PC-9 (cell line): Measurements from ENCODE around the gene PDF. TPM values are rescaled to one million over a fixed set of nuclear protein-coding genes. Genes with fewer than 3 reads are reported as not detected.
"Not testable (repeated sequence)": the region's sequence is repeated elsewhere in the genome, so short reads cannot be mapped to it uniquely, and the experiment has no call there.

Experiments
- BruUV-seq: library from RNA; stranded (reverse); fragments of 400-500 nt; replicated peaks from 2 replicates; lab custom pipeline; 2021; lab: Mats Ljungman, UMichigan
- CTCF ChIA-PET: fragments of 300-600 bp; sonication (Branson Sonifier 250); formaldehyde crosslinking; loops from one replicate; lab custom pipeline; 2022; ENCODE audit warnings: antibody characterized with exemption; lab: Charles Lee
- POLR2A ChIA-PET: fragments of 300-600 bp; sonication (Branson Sonifier 250); formaldehyde crosslinking; loops from one replicate; lab custom pipeline; 2022; ENCODE audit warnings: antibody characterized with exemption; ENCODE audit not compliant: unreplicated experiment; lab: Charles Lee
- DNase-seq, 2 experiments: peaks; one replicate each; pipeline versions ENCODE4 v3.0.0 to v3.0.0-alpha.2; 2015 to 2022; ENCODE audit warnings: mixed read lengths in 1 of 2
- H2AFZ ChIP-seq: fragments of 200-600 bp; sonication (generic); 2 replicates; pipeline ENCODE4 v1.8.1; 2017; ENCODE audit warnings: antibody characterized with exemption
- H3F3A ChIP-seq: fragments of 200-600 bp; sonication (generic); 2 replicates; pipeline ENCODE4 v1.8.1; 2017; ENCODE audit warnings: antibody characterized with exemption, mild to moderate bottlenecking, low read depth; ENCODE audit not compliant: insufficient read depth
- H3K27ac ChIP-seq: fragments of 200-600 bp; sonication (generic); 2 replicates; pipeline ENCODE4 v1.6.1; 2016; ENCODE audit warnings: mixed run types
- H3K27me3 ChIP-seq: fragments of 200-600 bp; sonication (generic); 2 replicates; pipeline ENCODE4 v1.6.1; 2016; ENCODE audit warnings: low read depth, mixed run types; ENCODE audit not compliant: insufficient read depth
- H3K36me3 ChIP-seq: fragments of 200-600 bp; sonication (generic); 2 replicates; pipeline ENCODE4 v1.6.1; 2016; ENCODE audit warnings: low read depth, mixed run types
- H3K4me1 ChIP-seq: fragments of 200-600 bp; sonication (generic); replicated peaks from 2 replicates; pipeline ENCODE4 v1.6.1; 2016; ENCODE audit warnings: mixed run types; ENCODE audit not compliant: insufficient read depth
- H3K4me2 ChIP-seq: fragments of 200-600 bp; sonication (generic); 2 replicates; pipeline ENCODE4 v1.6.1; 2017; ENCODE audit warnings: mixed run types
- H3K4me3 ChIP-seq: fragments of 200-600 bp; sonication (generic); 2 replicates; pipeline ENCODE4 v1.6.1; 2016; ENCODE audit warnings: mixed run types
- H3K79me2 ChIP-seq: fragments of 200-600 bp; sonication (generic); 2 replicates; pipeline ENCODE4 v1.6.1; 2017; ENCODE audit warnings: low read depth, mixed run types
- H3K9me2 ChIP-seq: fragments of 200-600 bp; sonication (generic); 2 replicates; pipeline ENCODE4 v1.8.1; 2017; ENCODE audit warnings: mild to moderate bottlenecking; ENCODE audit not compliant: insufficient read depth
- H3K9me3 ChIP-seq: fragments of 200-600 bp; sonication (generic); 2 replicates; pipeline ENCODE4 v1.8.1; 2016; ENCODE audit warnings: low read depth; ENCODE audit not compliant: insufficient read depth
- H4K20me1 ChIP-seq: fragments of 200-600 bp; sonication (generic); 2 replicates; pipeline ENCODE4 v1.8.1; 2017; ENCODE audit not compliant: insufficient read depth
- EZH2 ChIP-seq: fragments of 200-600 bp; sonication (generic); IDR thresholded peaks from 2 replicates; pipeline ENCODE4 v1.8.0; 2017; ENCODE audit warnings: antibody characterized with exemption, low read depth
- intact Hi-C: fragments of 100-400 bp; cut with micrococcal nuclease; formaldehyde crosslinking; loops from one replicate; pipeline ENCODE4 v1.10.0; 2022; ENCODE audit not compliant: unreplicated experiment
- total RNA-seq: library from RNA; stranded (reverse); gene quantifications from 2 replicates; pipeline ENCODE4 v1.2.3, GENCODE V29; 2021
- TF ChIP-seq, protein P1 (sequence below): fragments of 200-600 bp; sonication (generic); conservative IDR thresholded peaks from 2 replicates; pipeline ENCODE4 v1.6.1; 2017; ENCODE audit warnings: mixed run types, antibody characterized with exemption, mild to moderate bottlenecking, moderate library complexity

Gene PDF
- total RNA-seq, 1 experiment from 2014 or later, result 16.7 TPM

DNA sequence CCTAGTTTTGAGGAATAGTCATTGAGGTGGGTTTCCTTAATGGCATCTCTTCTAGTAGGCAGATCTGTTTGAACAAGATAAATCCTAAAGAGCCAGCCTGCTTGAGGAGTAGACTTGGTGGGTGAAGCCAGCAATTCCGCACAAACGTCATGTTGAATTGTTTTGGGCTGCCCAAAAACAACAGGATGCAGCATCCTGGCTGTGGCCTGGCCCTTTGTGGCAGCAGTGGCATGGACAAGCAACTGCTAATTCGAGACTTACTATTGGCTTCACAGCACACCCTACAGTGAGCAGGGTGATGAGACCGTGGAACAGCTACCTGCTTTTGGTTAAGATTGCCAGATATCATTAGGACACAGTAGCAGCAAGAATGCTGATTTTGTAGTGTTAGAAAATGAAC, 28.5 kb downstream of the PDF start:
- Histone ChIP-seq H3K27ac (no peak overlapping the region), H3F3A (peaks cover 6% of the 10 kb centered on the region; the same call in 1 of the 2 replicates), H3K9me3 (no peaks in the 10 kb centered on the region), H3K4me1 (no peaks in the 10 kb centered on the region), H3K9me2 (no peaks in the 10 kb centered on the region), H3K79me2 (no peaks in the 10 kb centered on the region), H3K4me3 (no peak overlapping the region), H4K20me1 (no peaks in the 10 kb centered on the region), H3K4me2 (no peak overlapping the region), H3K36me3 (no peaks in the 10 kb centered on the region), H3K27me3 (no peaks in the 10 kb centered on the region), H2AFZ (no peak overlapping the region)
- BruUV-seq, result no TSS peak
- intact Hi-C loops, result no loop called here
- CTCF ChIA-PET, result no interaction called here
- POLR2A ChIA-PET, result no interaction called here
- DNase-seq, result no peak
- no peak for TF ChIP-seq EZH2
- TF ChIP-seq, protein P1, sequence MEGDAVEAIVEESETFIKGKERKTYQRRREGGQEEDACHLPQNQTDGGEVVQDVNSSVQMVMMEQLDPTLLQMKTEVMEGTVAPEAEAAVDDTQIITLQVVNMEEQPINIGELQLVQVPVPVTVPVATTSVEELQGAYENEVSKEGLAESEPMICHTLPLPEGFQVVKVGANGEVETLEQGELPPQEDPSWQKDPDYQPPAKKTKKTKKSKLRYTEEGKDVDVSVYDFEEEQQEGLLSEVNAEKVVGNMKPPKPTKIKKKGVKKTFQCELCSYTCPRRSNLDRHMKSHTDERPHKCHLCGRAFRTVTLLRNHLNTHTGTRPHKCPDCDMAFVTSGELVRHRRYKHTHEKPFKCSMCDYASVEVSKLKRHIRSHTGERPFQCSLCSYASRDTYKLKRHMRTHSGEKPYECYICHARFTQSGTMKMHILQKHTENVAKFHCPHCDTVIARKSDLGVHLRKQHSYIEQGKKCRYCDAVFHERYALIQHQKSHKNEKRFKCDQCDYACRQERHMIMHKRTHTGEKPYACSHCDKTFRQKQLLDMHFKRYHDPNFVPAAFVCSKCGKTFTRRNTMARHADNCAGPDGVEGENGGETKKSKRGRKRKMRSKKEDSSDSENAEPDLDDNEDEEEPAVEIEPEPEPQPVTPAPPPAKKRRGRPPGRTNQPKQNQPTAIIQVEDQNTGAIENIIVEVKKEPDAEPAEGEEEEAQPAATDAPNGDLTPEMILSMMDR, result no peak

DNA sequence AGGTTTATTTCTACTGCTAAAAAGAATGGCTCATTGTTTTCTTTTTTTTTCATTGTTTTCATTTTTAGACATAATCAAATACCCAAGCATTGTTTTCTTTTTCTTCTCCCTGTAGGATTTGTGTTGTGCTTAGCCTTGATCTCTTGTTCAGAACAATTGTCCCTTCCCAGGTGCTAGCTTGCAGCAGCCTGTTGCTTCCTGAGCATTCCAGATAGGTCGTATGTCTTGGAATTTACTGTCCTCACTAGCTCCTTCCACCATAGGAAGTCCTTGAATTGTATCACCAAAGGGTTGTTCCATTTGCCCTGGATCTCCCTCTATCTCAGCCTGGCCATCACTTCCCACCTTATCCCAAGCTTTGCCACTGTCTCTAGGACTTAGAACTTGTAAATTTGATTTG, 29.2 kb downstream of the PDF start:
- no TSS peak for BruUV-seq
- H2AFZ ChIP-seq, result no peak overlapping the region
- POLR2A ChIA-PET, result no interaction called here

DNA sequence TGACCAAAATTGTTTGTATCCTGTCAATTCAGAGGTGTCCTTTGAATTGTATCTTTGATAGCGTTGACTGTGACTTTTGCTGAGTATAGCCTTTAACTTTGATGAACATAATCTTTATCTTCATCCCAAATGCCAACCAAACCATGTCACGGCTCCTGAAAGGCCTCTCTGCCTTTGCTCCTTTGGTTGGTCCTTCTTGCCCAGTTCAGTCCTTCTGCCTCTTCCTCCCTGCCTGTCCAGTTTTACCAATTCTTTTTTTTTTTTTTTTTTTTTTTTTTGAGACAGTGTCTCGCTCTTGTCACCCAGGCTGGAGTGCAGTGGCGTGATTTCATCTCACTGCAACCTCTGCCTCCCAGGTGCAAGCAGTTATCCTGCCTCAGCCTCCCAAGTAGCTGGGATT, 32.1 kb downstream of the PDF start:
- no peak for DNase-seq
- TF ChIP-seq, protein P1, result no peak
- TF ChIP-seq EZH2, result no peak
- Histone ChIP-seq H3K27me3 (no peaks in the 10 kb centered on the region), H3K4me1 (no peaks in the 10 kb centered on the region), H4K20me1 (no peaks in the 10 kb centered on the region), H3K4me2 (no peak overlapping the region), H3K4me3 (no peak overlapping the region), H3K79me2 (no peaks in the 10 kb centered on the region), H3K27ac (no peak overlapping the region), H3K36me3 (no peaks in the 10 kb centered on the region), H2AFZ (no peak overlapping the region), H3K9me3 (no peaks in the 10 kb centered on the region), H3K9me2 (no peaks in the 10 kb centered on the region), H3F3A (no peaks in the 10 kb centered on the region)
- ChIA-PET CTCF (no interaction called here), POLR2A (no interaction called here)
- no TSS peak for BruUV-seq
- intact Hi-C loops, result no loop called here

More for the DNA sequence above, 29.2 kb downstream of the PDF start:
- DNase-seq, result no peak
- Histone ChIP-seq H3F3A (no peaks in the 10 kb centered on the region; the same call in 1 of the 2 replicates), H3K4me2 (no peak overlapping the region), H3K9me2 (no peaks in the 10 kb centered on the region), H3K4me1 (no peaks in the 10 kb centered on the region), H3K27me3 (no peaks in the 10 kb centered on the region), H3K79me2 (no peaks in the 10 kb centered on the region), H3K9me3 (no peaks in the 10 kb centered on the region), H3K27ac (no peak overlapping the region), H3K36me3 (no peaks in the 10 kb centered on the region), H3K4me3 (no peak overlapping the region), H4K20me1 (no peaks in the 10 kb centered on the region)
- intact Hi-C loops, result no loop called here
- TF ChIP-seq EZH2, result no peak
- TF ChIP-seq, protein P1, result no peak
- CTCF ChIA-PET, result no interaction called here

DNA sequence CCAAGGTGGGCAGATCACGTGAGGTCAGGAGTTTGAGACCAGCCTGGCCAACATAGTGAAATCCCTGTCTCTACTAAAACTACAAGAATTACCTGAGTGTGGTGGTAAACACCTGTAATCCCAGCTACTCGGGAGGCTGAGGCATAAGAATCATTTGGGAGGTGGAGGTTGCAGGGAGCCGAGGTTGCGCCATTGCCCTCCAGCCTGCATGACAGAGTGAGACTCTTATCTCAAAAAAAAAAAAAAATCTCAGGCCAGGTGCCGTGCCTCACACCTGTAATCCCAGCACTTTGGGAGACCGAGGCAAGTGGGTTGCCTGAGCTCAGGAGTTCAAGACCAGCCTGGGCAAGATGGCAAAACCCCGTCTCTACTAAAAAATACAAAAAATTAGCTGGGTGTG, 33.6 kb downstream of the PDF start:
- H3F3A ChIP-seq, H3K4me2 ChIP-seq, intact Hi-C loops, H3K4me1 ChIP-seq, H3K36me3 ChIP-seq, H4K20me1 ChIP-seq, H3K27me3 ChIP-seq, H3K27ac ChIP-seq, H3K4me3 ChIP-seq, H2AFZ ChIP-seq, H3K79me2 ChIP-seq, POLR2A ChIA-PET, DNase-seq, H3K9me2 ChIP-seq, BruUV-seq, H3K9me3 ChIP-seq: not testable (repeated sequence)
- CTCF ChIA-PET, result interaction anchor here (0.6 kb wide), 1 partner anchor 160 kb away, joined by 5 read pairs; no protein-coding TSS in a partner anchor
